Measurements from ENCODE around the gene SUPT6H. TPM values are rescaled to one million over a fixed set of nuclear protein-coding genes. Genes with fewer than 3 reads are reported as not detected.

The SUPT6H gene
- total and polyA plus RNA-seq, 2 of the 8 experiments (the other 6 are each of a cell fraction or from before 2014, with no cell fraction given), result 32.0 to 59.9 TPM

DNA sequence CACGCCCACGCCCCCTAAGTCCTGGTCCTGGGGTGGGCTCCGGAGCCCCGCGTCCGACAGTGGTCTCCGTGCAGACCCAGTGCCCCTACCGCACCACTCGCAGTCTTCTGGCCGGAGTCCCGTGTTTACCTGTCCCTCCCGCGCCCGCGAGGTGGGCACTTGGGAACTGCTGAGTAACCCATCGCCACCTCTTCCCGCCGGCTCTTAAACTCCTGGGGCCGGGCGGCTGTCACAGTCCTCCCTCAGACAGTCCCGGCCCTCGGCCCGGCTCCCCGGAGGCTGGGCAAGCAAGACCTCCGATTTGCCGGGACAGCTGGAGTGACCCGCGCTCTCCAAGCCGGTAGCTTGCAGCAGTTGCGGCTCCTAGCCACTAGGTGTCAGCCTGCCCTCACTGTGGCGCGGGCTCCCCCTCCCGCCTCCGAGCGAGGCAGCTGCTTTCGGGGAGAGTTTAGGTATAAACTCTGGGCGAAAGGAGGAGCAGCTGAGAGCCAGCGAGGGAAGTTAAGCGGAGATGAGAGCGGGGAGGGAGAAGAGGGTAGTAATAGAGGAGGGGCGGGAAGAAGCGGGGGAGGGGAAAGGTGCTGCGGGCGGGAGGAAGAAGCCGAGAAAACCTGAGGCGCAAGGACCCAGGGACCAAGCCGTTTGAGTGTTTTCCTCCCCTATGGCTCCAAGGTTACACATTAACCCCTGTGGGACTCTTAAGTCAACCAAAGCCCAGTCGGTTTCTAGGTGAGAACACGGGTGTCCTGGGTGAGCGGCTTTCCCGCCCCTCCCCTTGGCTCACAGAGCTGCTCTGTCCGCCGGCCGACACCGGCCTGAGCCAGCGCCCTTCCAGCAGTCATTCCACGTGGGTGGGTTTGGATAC is 64.9 kb downstream of the SUPT6H start (continued):
- TF ChIP-seq TCF12 (IDR thresholded peaks at IDR 0.05; ENCODE audit: low read depth, low read length) (peak; percentile 87; the same call in 1 of the 2 replicates), BCL11A (IDR thresholded peaks at IDR 0.05; ENCODE audit: low read depth in 2 of 2, low read length in 2 of 2) (no peak), HDAC6 (IDR thresholded peaks at IDR 0.05; ENCODE audit: low read depth, low read length) (no peak), SP4 (IDR thresholded peaks at IDR 0.05; ENCODE audit: low read length) (no peak)

All from H1 (cell line).